ENCODE data around the gene FYN. TPM values are rescaled to one million over a fixed set of nuclear protein-coding genes. Genes with fewer than 3 reads are reported as not detected.

Gene FYN
- total and polyA plus RNA-seq, 10 of the 15 experiments (the other 5 are each of a cell fraction or from before 2014, with no cell fraction given) = 51.4 to 247 (median 138) TPM

DNA sequence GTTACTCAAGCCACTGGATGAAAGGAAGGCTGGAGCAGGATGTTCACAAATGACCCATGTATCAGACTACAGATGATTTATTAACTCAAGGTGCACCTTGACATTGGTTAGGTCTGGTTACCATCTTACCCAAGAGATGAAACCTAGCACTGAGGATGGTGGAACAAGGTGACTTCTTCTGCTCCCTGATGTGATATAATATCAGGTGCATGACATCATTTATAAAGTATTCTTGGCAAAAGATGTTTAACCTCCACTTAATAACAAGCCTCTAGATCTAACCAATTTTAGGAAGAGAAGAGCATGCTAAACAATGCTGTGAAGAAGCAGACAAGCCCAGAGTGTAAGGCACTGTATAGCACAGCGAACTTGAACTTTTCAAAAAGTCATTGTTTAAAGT, 100.9 kb downstream of the FYN start:
- SMC1A ChIA-PET (ENCODE audit: uncharacterized antibody, unreplicated experiment) = interaction anchor here (1.0 to 6.4 kb wide), 2 partner anchors 9 to 22 kb away, joined by 4 to 34 read pairs; no protein-coding TSS in a partner anchor
- no peak overlapping the region for H3K27ac ChIP-seq (ENCODE audit: control insufficient read depth, insufficient read depth)
- TF ChIP-seq ZNF384 (IDR thresholded peaks at IDR 0.05; ENCODE audit: borderline replicate concordance, low read depth, low read length) (no peak), ATF7 (IDR thresholded peaks at IDR 0.05; ENCODE audit: low read depth) (0 out of 2 replicates have a peak, but pooled peaks have one; percentile 40), CBX5 (IDR thresholded peaks at IDR 0.05; ENCODE audit: low read depth) (no peak), EZH2 (IDR thresholded peaks at IDR 0.05; ENCODE audit: borderline replicate concordance, control insufficient read depth, low read depth, low read length) (no peak)
- BruUV-seq (replicated peaks) = no TSS peak
- no peaks in the 10 kb centered on the region for H4K20me1 ChIP-seq (ENCODE audit: control insufficient read depth, insufficient read depth)
- H3K9me3 ChIP-seq (replicated peaks; ENCODE audit: control insufficient read depth, insufficient read depth, low read length) = no peaks in the 10 kb centered on the region; the same call in 2 of the 3 replicates
- RAD21 ChIA-PET (ENCODE audit: unreplicated experiment) = no interaction called here
- 0% methylated on average over 1 of the region's 1 CpG for WGBS (ENCODE audit: insufficient coverage, insufficient replicate concordance, low lambda C conversion rate, missing lambda C conversion rate)
- H3K4me3 ChIP-seq = no peak overlapping the region
- H2AFZ ChIP-seq (ENCODE audit: control insufficient read depth, low read depth, low read length) = no peak overlapping the region
- H3K36me3 ChIP-seq (ENCODE audit: control insufficient read depth in 2 of 2, insufficient read depth in 2 of 2, low read length in 1 of 2) = peaks cover 5 to 14% of the 10 kb centered on the region in 2 experiments
- CTCF ChIA-PET = interaction anchor here (0.9 to 1.9 kb wide), 2 partner anchors 8 to 9 kb away, joined by 5 read pairs; no protein-coding TSS in a partner anchor
- intact Hi-C loops (cut with micrococcal nuclease; ENCODE audit: unreplicated experiment) = no loop called here
- peaks cover 43% of the 10 kb centered on the region for H3K4me1 ChIP-seq (ENCODE audit: control insufficient read depth, insufficient read depth, low read length)
- no peak for FAIRE-seq
- no peak for DNase-seq (ENCODE audit: low read depth, low spot score)
- no peaks in the 10 kb centered on the region for H3K27me3 ChIP-seq (replicated peaks in 1 of 2; ENCODE audit: control insufficient read depth in 2 of 2, insufficient read depth in 2 of 2, low read length in 1 of 2)
- no peak overlapping the region for H3K4me2 ChIP-seq (ENCODE audit: control insufficient read depth, insufficient read depth)
- peaks cover 50% of the 10 kb centered on the region for H3K79me2 ChIP-seq (ENCODE audit: control insufficient read depth, insufficient read depth, low read length)
- ATAC-seq = no peak
- POLR2A ChIA-PET = interaction anchor here (3.0 kb wide), 1 partner anchor 18 kb away, joined by 21 read pairs; no protein-coding TSS in a partner anchor
- H3K9ac ChIP-seq (ENCODE audit: control insufficient read depth, insufficient read depth, low read length) = no peak overlapping the region
- in situ Hi-C loops (cut with MboI) = no loop called here

DNA sequence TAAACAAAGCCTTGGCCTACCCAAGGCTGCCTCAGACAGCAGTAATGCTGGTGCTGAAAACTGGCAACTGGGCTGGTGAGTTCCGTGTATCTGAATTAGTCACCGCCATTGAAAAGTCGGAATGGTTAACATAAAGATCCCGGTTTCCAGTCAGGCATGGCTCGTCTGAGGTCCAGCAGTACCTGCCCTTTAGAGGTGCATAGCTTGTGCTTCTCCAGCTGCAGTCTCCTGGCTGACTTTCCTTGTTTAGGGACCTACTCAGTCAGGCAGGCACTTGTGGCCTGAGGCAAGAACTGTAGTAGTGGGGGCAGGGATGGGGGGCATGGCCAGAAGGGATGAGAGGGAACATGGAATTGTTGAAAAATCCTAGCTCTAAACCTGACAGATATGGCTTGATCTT, 101.6 kb downstream of the FYN start:
- no peak overlapping the region for H3K4me3 ChIP-seq
- in situ Hi-C loops (cut with MboI) = no loop called here
- ATAC-seq (no peak), DNase-seq (ENCODE audit: low read depth, low spot score) (no peak), FAIRE-seq (no peak)
- no peak overlapping the region for H2AFZ ChIP-seq (ENCODE audit: control insufficient read depth, low read depth, low read length)
- H3K36me3 ChIP-seq (ENCODE audit: control insufficient read depth in 2 of 2, insufficient read depth in 2 of 2, low read length in 1 of 2) = peaks cover 5 to 14% of the 10 kb centered on the region in 2 experiments
- no TSS peak for BruUV-seq (replicated peaks)
- H4K20me1 ChIP-seq (ENCODE audit: control insufficient read depth, insufficient read depth) = no peaks in the 10 kb centered on the region
- intact Hi-C loops (cut with micrococcal nuclease; ENCODE audit: unreplicated experiment) = no loop called here
- ChIA-PET RAD21 (ENCODE audit: unreplicated experiment) (interaction anchor here (1.3 to 6.1 kb wide), 6 partner anchors 10 to 222 kb away, joined by 6 to 55 read pairs (median 26); no protein-coding TSS in a partner anchor), POLR2A (interaction anchor here (1.7 to 3.0 kb wide), 3 partner anchors 18 to 74 kb away, joined by 4 to 21 read pairs (median 4); no protein-coding TSS in a partner anchor), SMC1A (ENCODE audit: uncharacterized antibody, unreplicated experiment) (interaction anchor here (1.0 to 6.4 kb wide), 8 partner anchors 8 to 61 kb away, joined by 4 to 41 read pairs (median 18); no protein-coding TSS in a partner anchor), CTCF (interaction anchor here (0.9 to 1.9 kb wide), 2 partner anchors 8 to 10 kb away, joined by 5 read pairs; no protein-coding TSS in a partner anchor)
- H3K27me3 ChIP-seq (replicated peaks in 1 of 2; ENCODE audit: control insufficient read depth in 2 of 2, insufficient read depth in 2 of 2, low read length in 1 of 2) = no peaks in the 10 kb centered on the region
- peaks cover 43% of the 10 kb centered on the region for H3K4me1 ChIP-seq (ENCODE audit: control insufficient read depth, insufficient read depth, low read length)
- H3K9me3 ChIP-seq (replicated peaks; ENCODE audit: control insufficient read depth, insufficient read depth, low read length) = no peaks in the 10 kb centered on the region; the same call in 2 of the 3 replicates
- no peak overlapping the region for H3K9ac ChIP-seq (ENCODE audit: control insufficient read depth, insufficient read depth, low read length)
- H3K79me2 ChIP-seq (ENCODE audit: control insufficient read depth, insufficient read depth, low read length) = peaks cover 49% of the 10 kb centered on the region
- H3K4me2 ChIP-seq (ENCODE audit: control insufficient read depth, insufficient read depth) = no peak overlapping the region
- WGBS (ENCODE audit: insufficient coverage, insufficient replicate concordance, low lambda C conversion rate, missing lambda C conversion rate) = 69% methylated on average over 5 of the region's 5 CpGs
- H3K27ac ChIP-seq (ENCODE audit: control insufficient read depth, insufficient read depth) = no peak overlapping the region
- TF ChIP-seq SMAD1 (IDR thresholded peaks at IDR 0.05; ENCODE audit: low read depth, partially characterized antibody) (no peak), POLR2A (IDR thresholded peaks at IDR 0.05; ENCODE audit: low read depth, low read length) (no peak), FOXK2 (IDR thresholded peaks at IDR 0.05) (no peak), ZNF24 (IDR thresholded peaks at IDR 0.05) (no peak)
- TF ChIP-seq, protein P1, sequence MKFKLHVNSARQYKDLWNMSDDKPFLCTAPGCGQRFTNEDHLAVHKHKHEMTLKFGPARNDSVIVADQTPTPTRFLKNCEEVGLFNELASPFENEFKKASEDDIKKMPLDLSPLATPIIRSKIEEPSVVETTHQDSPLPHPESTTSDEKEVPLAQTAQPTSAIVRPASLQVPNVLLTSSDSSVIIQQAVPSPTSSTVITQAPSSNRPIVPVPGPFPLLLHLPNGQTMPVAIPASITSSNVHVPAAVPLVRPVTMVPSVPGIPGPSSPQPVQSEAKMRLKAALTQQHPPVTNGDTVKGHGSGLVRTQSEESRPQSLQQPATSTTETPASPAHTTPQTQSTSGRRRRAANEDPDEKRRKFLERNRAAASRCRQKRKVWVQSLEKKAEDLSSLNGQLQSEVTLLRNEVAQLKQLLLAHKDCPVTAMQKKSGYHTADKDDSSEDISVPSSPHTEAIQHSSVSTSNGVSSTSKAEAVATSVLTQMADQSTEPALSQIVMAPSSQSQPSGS (IDR thresholded peaks at IDR 0.05; ENCODE audit: low read length) = no peak
- TF ChIP-seq, protein P2, sequence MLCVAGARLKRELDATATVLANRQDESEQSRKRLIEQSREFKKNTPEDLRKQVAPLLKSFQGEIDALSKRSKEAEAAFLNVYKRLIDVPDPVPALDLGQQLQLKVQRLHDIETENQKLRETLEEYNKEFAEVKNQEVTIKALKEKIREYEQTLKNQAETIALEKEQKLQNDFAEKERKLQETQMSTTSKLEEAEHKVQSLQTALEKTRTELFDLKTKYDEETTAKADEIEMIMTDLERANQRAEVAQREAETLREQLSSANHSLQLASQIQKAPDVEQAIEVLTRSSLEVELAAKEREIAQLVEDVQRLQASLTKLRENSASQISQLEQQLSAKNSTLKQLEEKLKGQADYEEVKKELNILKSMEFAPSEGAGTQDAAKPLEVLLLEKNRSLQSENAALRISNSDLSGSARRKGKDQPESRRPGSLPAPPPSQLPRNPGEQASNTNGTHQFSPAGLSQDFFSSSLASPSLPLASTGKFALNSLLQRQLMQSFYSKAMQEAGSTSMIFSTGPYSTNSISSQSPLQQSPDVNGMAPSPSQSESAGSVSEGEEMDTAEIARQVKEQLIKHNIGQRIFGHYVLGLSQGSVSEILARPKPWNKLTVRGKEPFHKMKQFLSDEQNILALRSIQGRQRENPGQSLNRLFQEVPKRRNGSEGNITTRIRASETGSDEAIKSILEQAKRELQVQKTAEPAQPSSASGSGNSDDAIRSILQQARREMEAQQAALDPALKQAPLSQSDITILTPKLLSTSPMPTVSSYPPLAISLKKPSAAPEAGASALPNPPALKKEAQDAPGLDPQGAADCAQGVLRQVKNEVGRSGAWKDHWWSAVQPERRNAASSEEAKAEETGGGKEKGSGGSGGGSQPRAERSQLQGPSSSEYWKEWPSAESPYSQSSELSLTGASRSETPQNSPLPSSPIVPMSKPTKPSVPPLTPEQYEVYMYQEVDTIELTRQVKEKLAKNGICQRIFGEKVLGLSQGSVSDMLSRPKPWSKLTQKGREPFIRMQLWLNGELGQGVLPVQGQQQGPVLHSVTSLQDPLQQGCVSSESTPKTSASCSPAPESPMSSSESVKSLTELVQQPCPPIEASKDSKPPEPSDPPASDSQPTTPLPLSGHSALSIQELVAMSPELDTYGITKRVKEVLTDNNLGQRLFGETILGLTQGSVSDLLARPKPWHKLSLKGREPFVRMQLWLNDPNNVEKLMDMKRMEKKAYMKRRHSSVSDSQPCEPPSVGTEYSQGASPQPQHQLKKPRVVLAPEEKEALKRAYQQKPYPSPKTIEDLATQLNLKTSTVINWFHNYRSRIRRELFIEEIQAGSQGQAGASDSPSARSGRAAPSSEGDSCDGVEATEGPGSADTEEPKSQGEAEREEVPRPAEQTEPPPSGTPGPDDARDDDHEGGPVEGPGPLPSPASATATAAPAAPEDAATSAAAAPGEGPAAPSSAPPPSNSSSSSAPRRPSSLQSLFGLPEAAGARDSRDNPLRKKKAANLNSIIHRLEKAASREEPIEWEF (IDR thresholded peaks at IDR 0.05; ENCODE audit: insufficient replicate concordance, low read depth, low read length) = no peak
